ENCODE measurements around the gene RNF8. TPM values are rescaled to one million over a fixed set of nuclear protein-coding genes. Genes with fewer than 3 reads are reported as not detected.

The RNF8 gene
- total and polyA plus RNA-seq, 7 donors: 9.4 to 28.5 (median 12.7) TPM

- WGBS, 3 donors: 98 to 100% (median 98%) methylated on average over 5 of the region's 5 CpGs
- no peak for TF ChIP-seq CTCF (IDR thresholded peaks at IDR 0.05)
- no peak overlapping the region for H3K4me3 ChIP-seq
- ATAC-seq (no peak), DNase-seq (no peak)
- no peaks in the 10 kb centered on the region for H3K36me3 ChIP-seq (ENCODE audit: insufficient read depth in 1 of 2, low read depth in 1 of 2)
- no peaks in the 10 kb centered on the region for H3K27me3 ChIP-seq (ENCODE audit: insufficient read depth in 3 of 3, low read length in 2 of 3)
- intact Hi-C loops (cut with DNase I): no loop called here
- no peaks in the 10 kb centered on the region for H3K4me1 ChIP-seq
- no peaks in the 10 kb centered on the region for H3K9me3 ChIP-seq
- H3K27ac ChIP-seq: no peak overlapping the region
Observed at GRCh38 chr6:37338745-37339255, 15.0 kb upstream of the RNF8 start.

GRCh38 chr6:37339741-37340638 lies 13.8 kb upstream of the RNF8 start:
- no peak for ATAC-seq
- 87 to 88% (median 88%) methylated on average over 5 of the region's 5 CpGs for WGBS, 3 donors
- intact Hi-C loops (cut with DNase I): no loop called here

GRCh38 chr6:37340639-37340943 lies 13.2 kb upstream of the RNF8 start:
- intact Hi-C loops (cut with DNase I): no loop called here
- TF ChIP-seq CTCF (IDR thresholded peaks at IDR 0.05): no peak
- Histone ChIP-seq H3K4me1 (no peaks in the 10 kb centered on the region), H3K27me3 (ENCODE audit: insufficient read depth in 3 of 3, low read length in 2 of 3) (no peaks in the 10 kb centered on the region), H3K27ac (no peak overlapping the region), H3K9me3 (no peaks in the 10 kb centered on the region), H3K36me3 (ENCODE audit: insufficient read depth in 1 of 2, low read depth in 1 of 2) (no peaks in the 10 kb centered on the region), H3K4me3 (no peak overlapping the region)
- DNase-seq (no peak), ATAC-seq (peak in 1 of 4 donors; percentile 40)
- 60 to 80% (median 67%) methylated on average over 4 of the region's 4 CpGs for WGBS, 3 donors

More at GRCh38 chr6:37339741-37340638, 13.8 kb upstream of the RNF8 start:
- no peaks in the 10 kb centered on the region for H3K9me3 ChIP-seq
- H3K27me3 ChIP-seq (ENCODE audit: insufficient read depth in 3 of 3, low read length in 2 of 3): no peaks in the 10 kb centered on the region
- no peaks in the 10 kb centered on the region for H3K4me1 ChIP-seq
- DNase-seq: no peak
- H3K27ac ChIP-seq: no peak overlapping the region
- H3K36me3 ChIP-seq (ENCODE audit: insufficient read depth in 1 of 2, low read depth in 1 of 2): no peaks in the 10 kb centered on the region
- TF ChIP-seq CTCF (IDR thresholded peaks at IDR 0.05): no peak
- no peak overlapping the region for H3K4me3 ChIP-seq

GRCh38 chr6:37343248-37343647 lies 10.5 kb upstream of the RNF8 start:
- WGBS, 3 donors: 84 to 90% (median 88%) methylated on average over 3 of the region's 3 CpGs
- DNase-seq (no peak), ATAC-seq (no peak)
- no peak for TF ChIP-seq CTCF (IDR thresholded peaks at IDR 0.05)
- Histone ChIP-seq H3K27ac (no peak overlapping the region), H3K36me3 (ENCODE audit: insufficient read depth in 1 of 2, low read depth in 1 of 2) (no peaks in the 10 kb centered on the region), H3K4me3 (no peak overlapping the region), H3K4me1 (no peaks in the 10 kb centered on the region), H3K9me3 (no peaks in the 10 kb centered on the region), H3K27me3 (ENCODE audit: insufficient read depth in 3 of 3, low read length in 2 of 3) (no peaks in the 10 kb centered on the region)
- intact Hi-C loops (cut with DNase I): no loop called here

Data from psoas muscle (tissue), 8 donors.